ENCODE results near the gene ZNF253. TPM values are rescaled to one million over a fixed set of nuclear protein-coding genes. Genes with fewer than 3 reads are reported as not detected.

ZNF253 gene
- total and polyA plus RNA-seq, 9 of the 15 experiments (the other 6 are each of a cell fraction or from before 2014, with no cell fraction given) = 4.0 to 14.4 (median 7.5) TPM

- Histone ChIP-seq H3K9me3 (replicated peaks; ENCODE audit: control insufficient read depth, insufficient read depth, low read depth, low read length) (peaks cover 2% of the 10 kb centered on the region; the same call in 1 of the 2 replicates), H3K27me3 (ENCODE audit: control insufficient read depth in 2 of 2, insufficient read depth in 2 of 2, low read length in 2 of 2) (no peaks in the 10 kb centered on the region)
Observed at GRCh38 chr19:19873381-19873780, 7.7 kb downstream of the ZNF253 start.

DNA sequence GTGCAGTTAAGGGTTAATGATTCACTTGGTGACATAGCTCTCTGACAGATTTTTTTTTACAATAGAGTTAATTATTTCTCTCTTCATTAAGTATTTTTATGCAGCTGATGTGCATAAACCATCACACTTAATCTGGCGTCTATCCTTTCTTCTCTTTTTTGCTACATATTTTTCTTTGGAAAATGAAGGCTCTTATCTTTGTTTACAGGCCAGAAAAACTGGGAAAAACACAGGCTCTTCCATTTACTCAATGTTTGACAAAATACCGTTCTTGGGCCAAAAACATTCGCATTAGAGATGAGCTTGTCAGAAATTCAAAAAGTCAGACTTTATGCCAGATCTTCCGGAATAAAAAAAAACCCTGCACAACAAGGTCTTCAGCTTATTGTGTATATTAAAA lies 12.0 kb downstream of the ZNF253 start:
- H4K20me1 ChIP-seq (replicated peaks; ENCODE audit: control insufficient read depth, insufficient read depth, low read length) = no peaks in the 10 kb centered on the region
- FAIRE-seq (no peak), ATAC-seq (no peak), DNase-seq (ENCODE audit: extremely low read depth in 1 of 4, low spot score in 3 of 4) (no peak)
- H3K36me3 ChIP-seq (ENCODE audit: control insufficient read depth, insufficient read depth, low read length) = peaks cover 16% of the 10 kb centered on the region; the same call in 1 of the 3 replicates
- ChIA-PET POLR2A (no interaction called here), CTCF (ENCODE audit: low intra/inter-chr PET ratio) (no interaction called here)
- no peak overlapping the region for H3K9ac ChIP-seq (ENCODE audit: insufficient read depth in 1 of 2, low read depth in 2 of 2, low read length in 2 of 2)
- intact Hi-C loops (cut with micrococcal nuclease) (no loop called here), in situ Hi-C loops (cut with MboI) (no loop called here)
- no peak overlapping the region for H3K4me2 ChIP-seq (ENCODE audit: insufficient read depth, low read length)
- no peak overlapping the region for H3K4me3 ChIP-seq
- no peak overlapping the region for H3K27ac ChIP-seq (ENCODE audit: extremely low read depth, low read depth, low read length)
- no peak overlapping the region for H2AFZ ChIP-seq (ENCODE audit: low read depth, low read length)
- no peaks in the 10 kb centered on the region for H3K9me1 ChIP-seq (ENCODE audit: control insufficient read depth, insufficient read depth, low read length)
- no peaks in the 10 kb centered on the region for H3K27me3 ChIP-seq (ENCODE audit: control insufficient read depth in 2 of 2, insufficient read depth in 2 of 2, low read length in 2 of 2)
- peaks cover 9% of the 10 kb centered on the region; the same call in 2 of the 3 replicates for H3K79me2 ChIP-seq (ENCODE audit: control insufficient read depth, insufficient read depth, low read length)
- H3K4me1 ChIP-seq (replicated peaks in 1 of 2; ENCODE audit: control insufficient read depth in 2 of 2, insufficient read depth in 2 of 2, low read length in 2 of 2) = no peaks in the 10 kb centered on the region
- 92% methylated on average over 3 of the region's 4 CpGs for WGBS (ENCODE audit: insufficient coverage, low coverage, missing lambda C conversion rate)
- no TSS peak for BruUV-seq (replicated peaks)
- peaks cover 3% of the 10 kb centered on the region for H3K9me3 ChIP-seq (replicated peaks; ENCODE audit: control insufficient read depth, insufficient read depth, low read depth, low read length)
- TF ChIP-seq, protein P1, sequence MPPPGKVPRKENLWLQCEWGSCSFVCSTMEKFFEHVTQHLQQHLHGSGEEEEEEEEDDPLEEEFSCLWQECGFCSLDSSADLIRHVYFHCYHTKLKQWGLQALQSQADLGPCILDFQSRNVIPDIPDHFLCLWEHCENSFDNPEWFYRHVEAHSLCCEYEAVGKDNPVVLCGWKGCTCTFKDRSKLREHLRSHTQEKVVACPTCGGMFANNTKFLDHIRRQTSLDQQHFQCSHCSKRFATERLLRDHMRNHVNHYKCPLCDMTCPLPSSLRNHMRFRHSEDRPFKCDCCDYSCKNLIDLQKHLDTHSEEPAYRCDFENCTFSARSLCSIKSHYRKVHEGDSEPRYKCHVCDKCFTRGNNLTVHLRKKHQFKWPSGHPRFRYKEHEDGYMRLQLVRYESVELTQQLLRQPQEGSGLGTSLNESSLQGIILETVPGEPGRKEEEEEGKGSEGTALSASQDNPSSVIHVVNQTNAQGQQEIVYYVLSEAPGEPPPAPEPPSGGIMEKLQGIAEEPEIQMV (tag; conservative IDR thresholded peaks at IDR 0.05; ENCODE audit: low read depth) = no peak
- TF ChIP-seq, protein P2, sequence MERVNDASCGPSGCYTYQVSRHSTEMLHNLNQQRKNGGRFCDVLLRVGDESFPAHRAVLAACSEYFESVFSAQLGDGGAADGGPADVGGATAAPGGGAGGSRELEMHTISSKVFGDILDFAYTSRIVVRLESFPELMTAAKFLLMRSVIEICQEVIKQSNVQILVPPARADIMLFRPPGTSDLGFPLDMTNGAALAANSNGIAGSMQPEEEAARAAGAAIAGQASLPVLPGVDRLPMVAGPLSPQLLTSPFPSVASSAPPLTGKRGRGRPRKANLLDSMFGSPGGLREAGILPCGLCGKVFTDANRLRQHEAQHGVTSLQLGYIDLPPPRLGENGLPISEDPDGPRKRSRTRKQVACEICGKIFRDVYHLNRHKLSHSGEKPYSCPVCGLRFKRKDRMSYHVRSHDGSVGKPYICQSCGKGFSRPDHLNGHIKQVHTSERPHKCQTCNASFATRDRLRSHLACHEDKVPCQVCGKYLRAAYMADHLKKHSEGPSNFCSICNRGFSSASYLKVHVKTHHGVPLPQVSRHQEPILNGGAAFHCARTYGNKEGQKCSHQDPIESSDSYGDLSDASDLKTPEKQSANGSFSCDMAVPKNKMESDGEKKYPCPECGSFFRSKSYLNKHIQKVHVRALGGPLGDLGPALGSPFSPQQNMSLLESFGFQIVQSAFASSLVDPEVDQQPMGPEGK (CRISPR knock-in tag; IDR thresholded peaks at IDR 0.05; ENCODE audit: borderline replicate concordance) = no peak
- TF ChIP-seq EP400 (IDR thresholded peaks at IDR 0.05) (no peak), ETS2 (tag; IDR thresholded peaks at IDR 0.05; ENCODE audit: borderline replicate concordance, poor library complexity, severe bottlenecking) (no peak), CHCHD3 (CRISPR knock-in tag; IDR thresholded peaks at IDR 0.05) (no peak), ZNF232 (CRISPR knock-in tag; IDR thresholded peaks at IDR 0.05) (no peak)

More at GRCh38 chr19:19873381-19873780, 7.7 kb downstream of the ZNF253 start:
- Histone ChIP-seq H3K9ac (ENCODE audit: insufficient read depth in 1 of 2, low read depth in 2 of 2, low read length in 2 of 2) (no peak overlapping the region), H3K4me1 (replicated peaks in 1 of 2; ENCODE audit: control insufficient read depth in 2 of 2, insufficient read depth in 2 of 2, low read length in 2 of 2) (no peaks in the 10 kb centered on the region; a peak in 1 of 5 replicates), H3K9me1 (ENCODE audit: control insufficient read depth, insufficient read depth, low read length) (no peaks in the 10 kb centered on the region), H3K4me2 (ENCODE audit: insufficient read depth, low read length) (no peak overlapping the region), H3K79me2 (ENCODE audit: control insufficient read depth, insufficient read depth, low read length) (peaks cover 47% of the 10 kb centered on the region), H4K20me1 (replicated peaks; ENCODE audit: control insufficient read depth, insufficient read depth, low read length) (no peaks in the 10 kb centered on the region), H3K36me3 (ENCODE audit: control insufficient read depth, insufficient read depth, low read length) (peaks cover 7% of the 10 kb centered on the region; the same call in 1 of the 3 replicates), H3K27ac (ENCODE audit: extremely low read depth, low read depth, low read length) (no peak overlapping the region), H3K4me3 (no peak overlapping the region), H2AFZ (ENCODE audit: low read depth, low read length) (no peak overlapping the region)
- DNase-seq (ENCODE audit: extremely low read depth in 1 of 4, low spot score in 3 of 4) = no peak
- POLR2A ChIA-PET = no interaction called here
- no TSS peak for BruUV-seq (replicated peaks)
- intact Hi-C loops (cut with micrococcal nuclease) (no loop called here), in situ Hi-C loops (cut with MboI) (no loop called here)
- CTCF ChIA-PET (ENCODE audit: low intra/inter-chr PET ratio) = no interaction called here
- no peak for ATAC-seq
- no peak for FAIRE-seq
- TF ChIP-seq ZNF561 (CRISPR knock-in tag; conservative IDR thresholded peaks at IDR 0.05) (no peak), RUNX1 (IDR thresholded peaks at IDR 0.05; ENCODE audit: low read depth) (no peak), GTF2F1 (IDR thresholded peaks at IDR 0.05; ENCODE audit: low read depth, low read length) (no peak), ZNF311 (CRISPR knock-in tag; IDR thresholded peaks at IDR 0.05) (no peak), HDGF (IDR thresholded peaks at IDR 0.05) (no peak), ZNF197 (CRISPR knock-in tag; IDR thresholded peaks at IDR 0.05; ENCODE audit: low read depth) (no peak), ZNF212 (CRISPR knock-in tag; IDR thresholded peaks at IDR 0.05) (no peak), PYGO2 (tag; IDR thresholded peaks at IDR 0.05) (no peak), NFXL1 (CRISPR knock-in tag; IDR thresholded peaks at IDR 0.05) (no peak)

Measured in K562 (cell line).